ENCODE measurements around the gene GBF1. TPM values are rescaled to one million over a fixed set of nuclear protein-coding genes. Genes with fewer than 3 reads are reported as not detected.
"Not testable (repeated sequence)": the region's sequence is repeated elsewhere in the genome, so short reads cannot be mapped to it uniquely, and the experiment has no call there.

The GBF1 gene
- 10 to 100 TPM; 11.4 to 11.7 TPM for polyA plus RNA-seq

DNA sequence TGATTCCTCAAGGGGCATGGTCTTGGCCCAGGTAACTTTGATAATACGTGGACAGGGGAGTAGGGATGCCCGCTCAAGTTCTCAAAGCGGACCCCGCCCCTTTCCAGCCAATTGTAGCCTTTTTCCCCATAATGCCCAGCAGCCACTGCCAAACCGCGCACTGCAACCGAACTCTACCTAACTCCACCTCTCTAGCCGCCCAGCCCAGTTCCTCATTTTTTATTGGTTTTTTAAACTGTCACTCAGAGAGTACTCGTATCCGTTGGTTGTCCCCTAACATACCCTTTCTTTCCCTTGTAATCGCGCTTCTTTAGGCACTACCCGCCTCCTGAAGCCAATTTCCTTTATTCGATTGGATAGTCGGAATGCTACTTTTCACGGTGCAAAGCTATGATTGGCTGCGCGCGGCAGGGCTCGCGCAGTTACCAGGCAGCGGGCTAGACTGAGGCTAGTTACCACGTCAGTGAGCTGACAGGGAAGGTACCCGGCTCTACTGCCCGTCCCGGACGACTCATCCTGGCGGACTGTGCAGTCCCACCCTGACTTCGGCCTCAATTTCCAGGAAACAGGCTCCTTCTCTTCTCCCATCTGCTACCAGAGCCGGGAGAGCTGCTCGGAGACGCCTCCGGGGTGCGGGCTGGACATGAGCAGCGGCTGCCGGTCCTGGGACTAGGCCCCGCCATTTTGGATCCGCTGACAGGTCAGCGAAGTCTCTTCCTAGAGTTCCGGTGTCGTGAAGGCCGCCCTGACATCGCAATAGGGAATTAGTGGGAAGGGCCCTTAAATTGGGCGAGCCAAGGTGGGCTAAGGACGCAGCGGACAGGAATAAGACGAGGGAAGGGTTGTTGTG, at the start of gene GBF1:
Gene GBF1 (plus strand): TSS at position 451 of the 850 bp plus-strand sequence. CDS start 13,407 bp downstream, outside the sequence.
- peaks cover 9 to 12% of the 10 kb centered on the region in 2 donors for H3K4me1 ChIP-seq (ENCODE audit: control insufficient read depth in 2 of 2, insufficient read depth in 2 of 2, low read length in 1 of 2)
- peak within 1 kb of the TSS; percentile 89 to 91 for H3K4me3 ChIP-seq (ENCODE audit: low read depth in 1 of 2, low read length in 2 of 2)

GRCh38 chr10:102196893-102197292, 48.4 kb upstream of the GBF1 start:
- no peaks in the 10 kb centered on the region for H3K27me3 ChIP-seq (ENCODE audit: control insufficient read depth in 1 of 2, insufficient read depth in 2 of 2, low read length in 2 of 2)
- H3K4me3 ChIP-seq (ENCODE audit: low read depth in 1 of 2, low read length in 2 of 2), result no peak overlapping the region
- H3K4me1 ChIP-seq (ENCODE audit: control insufficient read depth in 2 of 2, insufficient read depth in 2 of 2, low read length in 1 of 2), result peaks cover 0 to 2% of the 10 kb centered on the region in 2 donors
- no peak overlapping the region for H3K27ac ChIP-seq (ENCODE audit: low read depth in 2 of 2, low read length in 1 of 2)
- 64 to 80% methylated on average over 2 of the region's 2 CpGs for WGBS, 2 donors
- H3K36me3 ChIP-seq (ENCODE audit: control insufficient read depth in 2 of 2, insufficient read depth in 2 of 2, low read length in 1 of 2), result no peaks in the 10 kb centered on the region
- H3K9me3 ChIP-seq (ENCODE audit: control insufficient read depth in 2 of 2, insufficient read depth in 1 of 2, low read depth in 1 of 2, low read length in 1 of 2), result peaks cover 0 to 8% of the 10 kb centered on the region in 2 donors

More for the DNA sequence above, at the start of gene GBF1:
- H3K36me3 ChIP-seq (ENCODE audit: control insufficient read depth in 2 of 2, insufficient read depth in 2 of 2, low read length in 1 of 2), result no peaks in the 10 kb centered on the region
- 0% methylated on average over 47 of the region's 47 CpGs for WGBS, 2 donors
- no peaks in the 10 kb centered on the region for H3K9me3 ChIP-seq (ENCODE audit: control insufficient read depth in 2 of 2, insufficient read depth in 1 of 2, low read depth in 1 of 2, low read length in 1 of 2)
- H3K27ac ChIP-seq (ENCODE audit: low read depth in 2 of 2, low read length in 1 of 2), result peak within 1 kb of the TSS; percentile 91 to 93
- no peaks in the 10 kb centered on the region for H3K27me3 ChIP-seq (ENCODE audit: control insufficient read depth in 1 of 2, insufficient read depth in 2 of 2, low read length in 2 of 2)

DNA sequence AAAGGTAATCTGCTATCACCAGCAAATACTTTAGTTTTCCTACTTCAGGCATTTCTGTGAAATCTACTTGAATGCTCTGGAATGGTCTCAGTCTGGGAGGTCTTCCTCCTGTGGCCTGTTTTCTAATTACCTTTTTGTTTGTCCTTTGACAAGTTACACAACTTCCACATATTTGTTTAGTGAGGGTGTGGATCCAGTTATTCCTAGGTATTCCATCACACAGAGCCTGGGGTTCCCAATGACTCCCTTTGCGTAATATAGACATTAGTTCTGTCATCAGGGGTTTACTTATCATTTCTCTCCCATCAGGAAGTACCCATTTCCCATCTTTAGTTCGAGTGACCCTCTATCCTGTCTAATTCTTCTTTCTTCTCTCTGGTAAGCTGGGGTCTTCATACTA, 47.3 kb upstream of the GBF1 start:
- H3K9me3 ChIP-seq (ENCODE audit: control insufficient read depth in 2 of 2, insufficient read depth in 1 of 2, low read depth in 1 of 2, low read length in 1 of 2), result peaks cover 0 to 2% of the 10 kb centered on the region in 2 donors
- H3K4me1 ChIP-seq (ENCODE audit: control insufficient read depth in 2 of 2, insufficient read depth in 2 of 2, low read length in 1 of 2), result peaks cover 0 to 2% of the 10 kb centered on the region in 2 donors
- no peaks in the 10 kb centered on the region for H3K36me3 ChIP-seq (ENCODE audit: control insufficient read depth in 2 of 2, insufficient read depth in 2 of 2, low read length in 1 of 2)
- no peaks in the 10 kb centered on the region for H3K27me3 ChIP-seq (ENCODE audit: control insufficient read depth in 1 of 2, insufficient read depth in 2 of 2, low read length in 2 of 2)
- 73 to 82% methylated on average over 2 of the region's 2 CpGs for WGBS, 2 donors
- H3K27ac ChIP-seq (ENCODE audit: low read depth in 2 of 2, low read length in 1 of 2), result no peak overlapping the region
- H3K4me3 ChIP-seq (ENCODE audit: low read depth in 1 of 2, low read length in 2 of 2), result no peak overlapping the region

- WGBS, 2 donors, result 90 to 91% methylated on average over 29 to 34 of the region's 34 CpGs
- Histone ChIP-seq H3K9me3 (ENCODE audit: control insufficient read depth in 2 of 2, insufficient read depth in 1 of 2, low read depth in 1 of 2, low read length in 1 of 2) (peaks cover 0 to 8% of the 10 kb centered on the region in 2 donors), H3K27ac (ENCODE audit: low read depth in 2 of 2, low read length in 1 of 2) (no peak overlapping the region), H3K4me1 (ENCODE audit: control insufficient read depth in 2 of 2, insufficient read depth in 2 of 2, low read length in 1 of 2) (peaks cover 0 to 2% of the 10 kb centered on the region in 2 donors), H3K4me3 (ENCODE audit: low read depth in 1 of 2, low read length in 2 of 2) (no peak overlapping the region), H3K27me3 (ENCODE audit: control insufficient read depth in 1 of 2, insufficient read depth in 2 of 2, low read length in 2 of 2) (no peaks in the 10 kb centered on the region), H3K36me3 (ENCODE audit: control insufficient read depth in 2 of 2, insufficient read depth in 2 of 2, low read length in 1 of 2) (no peaks in the 10 kb centered on the region)
These were observed 44.3 kb upstream of the GBF1 start for GRCh38 chr10:102200751-102201640.

GRCh38 chr10:102202386-102202785, 42.9 kb upstream of the GBF1 start:
- Histone ChIP-seq H3K4me3 (ENCODE audit: low read depth in 1 of 2, low read length in 2 of 2) (no peak overlapping the region), H3K27ac (ENCODE audit: low read depth in 2 of 2, low read length in 1 of 2) (no peak overlapping the region), H3K27me3 (ENCODE audit: control insufficient read depth in 1 of 2, insufficient read depth in 2 of 2, low read length in 2 of 2) (no peaks in the 10 kb centered on the region), H3K9me3 (ENCODE audit: control insufficient read depth in 2 of 2, insufficient read depth in 1 of 2, low read depth in 1 of 2, low read length in 1 of 2) (peaks cover 0 to 8% of the 10 kb centered on the region in 2 donors), H3K4me1 (ENCODE audit: control insufficient read depth in 2 of 2, insufficient read depth in 2 of 2, low read length in 1 of 2) (peaks cover 0 to 2% of the 10 kb centered on the region in 2 donors), H3K36me3 (ENCODE audit: control insufficient read depth in 2 of 2, insufficient read depth in 2 of 2, low read length in 1 of 2) (no peaks in the 10 kb centered on the region)
- 67 to 68% methylated on average over 1 of the region's 1 CpG for WGBS, 2 donors

GRCh38 chr10:102208311-102209035, 36.9 kb upstream of the GBF1 start:
- Histone ChIP-seq H3K4me3 (ENCODE audit: low read depth in 1 of 2, low read length in 2 of 2) (no peak overlapping the region), H3K9me3 (ENCODE audit: control insufficient read depth in 2 of 2, insufficient read depth in 1 of 2, low read depth in 1 of 2, low read length in 1 of 2) (peaks cover 0 to 6% of the 10 kb centered on the region in 2 donors), H3K27me3 (ENCODE audit: control insufficient read depth in 1 of 2, insufficient read depth in 2 of 2, low read length in 2 of 2) (no peaks in the 10 kb centered on the region), H3K4me1 (ENCODE audit: control insufficient read depth in 2 of 2, insufficient read depth in 2 of 2, low read length in 1 of 2) (no peaks in the 10 kb centered on the region), H3K27ac (ENCODE audit: low read depth in 2 of 2, low read length in 1 of 2) (no peak overlapping the region), H3K36me3 (ENCODE audit: control insufficient read depth in 2 of 2, insufficient read depth in 2 of 2, low read length in 1 of 2) (no peaks in the 10 kb centered on the region)
- 43 to 47% methylated on average over 5 of the region's 5 CpGs for WGBS, 2 donors

- no peaks in the 10 kb centered on the region for H3K36me3 ChIP-seq (ENCODE audit: control insufficient read depth in 2 of 2, insufficient read depth in 2 of 2, low read length in 1 of 2)
- H3K27me3 ChIP-seq (ENCODE audit: control insufficient read depth in 1 of 2, insufficient read depth in 2 of 2, low read length in 2 of 2), result no peaks in the 10 kb centered on the region
- H3K27ac ChIP-seq (ENCODE audit: low read depth in 2 of 2, low read length in 1 of 2), result no peak overlapping the region
- H3K9me3 ChIP-seq (ENCODE audit: control insufficient read depth in 2 of 2, insufficient read depth in 1 of 2, low read depth in 1 of 2, low read length in 1 of 2), result no peaks in the 10 kb centered on the region
- WGBS, 2 donors, result 81 to 89% methylated on average over 3 of the region's 3 CpGs
- no peak overlapping the region for H3K4me3 ChIP-seq (ENCODE audit: low read depth in 1 of 2, low read length in 2 of 2)
- H3K4me1 ChIP-seq (ENCODE audit: control insufficient read depth in 2 of 2, insufficient read depth in 2 of 2, low read length in 1 of 2), result no peaks in the 10 kb centered on the region
These were observed 33.6 kb upstream of the GBF1 start for GRCh38 chr10:102211615-102212299.

DNA sequence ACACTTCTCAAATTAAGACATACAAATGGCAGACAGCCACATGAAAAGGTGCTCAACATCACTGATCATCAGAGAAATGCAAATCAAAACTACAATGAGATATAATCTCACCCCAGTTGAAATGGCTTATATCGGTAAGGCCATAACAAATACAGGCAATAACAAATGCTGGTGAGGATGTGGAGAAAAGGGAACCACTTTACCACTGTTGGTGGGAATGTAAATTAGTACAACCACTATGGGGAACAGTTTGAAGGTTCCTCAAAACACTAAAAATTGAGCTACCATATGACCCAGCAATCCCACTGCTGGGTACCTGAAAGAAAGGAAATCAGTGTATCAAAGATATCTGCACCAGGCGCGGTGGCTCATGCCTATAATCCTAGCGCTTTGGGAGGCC, 31.7 kb upstream of the GBF1 start:
- H3K27ac ChIP-seq (ENCODE audit: low read depth in 2 of 2, low read length in 1 of 2); H3K4me3 ChIP-seq (ENCODE audit: low read depth in 1 of 2, low read length in 2 of 2); H3K27me3 ChIP-seq (ENCODE audit: control insufficient read depth in 1 of 2, insufficient read depth in 2 of 2, low read length in 2 of 2); H3K36me3 ChIP-seq (ENCODE audit: control insufficient read depth in 2 of 2, insufficient read depth in 2 of 2, low read length in 1 of 2); H3K4me1 ChIP-seq (ENCODE audit: control insufficient read depth in 2 of 2, insufficient read depth in 2 of 2, low read length in 1 of 2); H3K9me3 ChIP-seq (ENCODE audit: control insufficient read depth in 2 of 2, insufficient read depth in 1 of 2, low read depth in 1 of 2, low read length in 1 of 2): not testable (repeated sequence)
- WGBS, 2 donors, result 73 to 85% methylated on average over 4 of the region's 4 CpGs

DNA sequence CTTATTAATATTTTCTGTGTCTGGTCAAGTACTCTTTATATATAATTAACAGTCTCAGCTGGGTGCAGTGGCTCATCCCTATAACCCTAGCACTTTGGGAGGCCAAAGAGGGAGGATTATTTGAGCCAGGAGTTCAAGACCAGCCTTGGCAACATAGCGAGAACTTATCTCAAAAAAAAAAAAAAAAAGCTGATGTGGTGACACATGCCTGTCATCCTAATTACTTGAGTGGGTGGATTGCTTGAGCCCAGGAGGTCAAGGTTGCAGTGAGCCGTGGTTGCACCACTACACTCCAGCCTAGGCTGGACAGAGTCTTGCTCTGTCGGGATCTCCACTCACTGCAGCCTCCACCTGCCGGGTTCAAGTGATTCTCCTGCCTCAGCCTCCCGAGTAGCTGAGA, 26.0 kb upstream of the GBF1 start:
- H3K36me3 ChIP-seq (ENCODE audit: control insufficient read depth in 2 of 2, insufficient read depth in 2 of 2, low read length in 1 of 2), result no peaks in the 10 kb centered on the region
- 83 to 88% methylated on average over 5 of the region's 5 CpGs for WGBS, 2 donors
- H3K9me3 ChIP-seq (ENCODE audit: control insufficient read depth in 2 of 2, insufficient read depth in 1 of 2, low read depth in 1 of 2, low read length in 1 of 2), result no peaks in the 10 kb centered on the region
- H3K4me3 ChIP-seq (ENCODE audit: low read depth in 1 of 2, low read length in 2 of 2), result no peak overlapping the region
- H3K4me1 ChIP-seq (ENCODE audit: control insufficient read depth in 2 of 2, insufficient read depth in 2 of 2, low read length in 1 of 2), result no peaks in the 10 kb centered on the region
- H3K27me3 ChIP-seq (ENCODE audit: control insufficient read depth in 1 of 2, insufficient read depth in 2 of 2, low read length in 2 of 2), result no peaks in the 10 kb centered on the region
- H3K27ac ChIP-seq (ENCODE audit: low read depth in 2 of 2, low read length in 1 of 2), result no peak overlapping the region

All from esophagus (tissue), 2 donors.